ENCODE measurements around the gene LINGO3. TPM values are rescaled to one million over a fixed set of nuclear protein-coding genes. Genes with fewer than 3 reads are reported as not detected.
A peak's percentile ranks its signal among the peaks of the same experiment; 100 is the strongest.

Gene LINGO3
- polyA plus RNA-seq, 1 donor from 2014 or later = 2.7 TPM

DNA sequence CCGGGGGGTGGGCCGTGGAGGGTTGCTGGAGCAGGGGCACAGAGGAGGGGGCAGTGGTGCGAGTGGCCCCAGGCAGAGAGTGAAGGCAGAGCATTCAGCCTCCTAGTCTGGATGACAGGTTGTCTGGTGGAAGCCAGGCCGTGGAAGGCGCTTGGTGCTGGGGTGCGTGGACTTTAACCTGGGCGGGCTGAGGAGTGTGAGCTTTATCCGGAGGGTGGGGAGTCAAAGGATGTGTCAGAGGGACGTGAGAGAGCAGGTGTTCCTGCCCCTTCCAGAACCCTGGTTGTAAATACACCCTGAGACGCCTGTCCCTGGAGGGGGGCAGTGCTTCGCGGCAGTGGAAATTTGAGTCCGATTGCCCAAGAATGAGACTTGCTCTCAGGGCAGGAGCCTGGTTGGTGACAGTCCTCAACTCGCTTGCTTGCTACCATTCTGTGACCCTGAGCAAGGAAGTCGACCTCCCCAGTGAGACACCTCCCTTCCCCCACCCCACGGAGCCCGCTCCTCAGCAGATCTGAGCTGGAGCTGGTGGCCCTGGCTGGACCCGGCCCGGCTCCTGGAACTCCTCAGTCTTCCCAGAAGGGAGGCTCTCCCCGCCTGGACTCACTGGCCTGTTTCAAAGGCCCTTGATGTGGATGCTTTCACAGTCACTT is 22.8 kb upstream of the LINGO3 start:
- Histone ChIP-seq H3K27ac (ENCODE audit: low read length) (no peak overlapping the region), H3K79me2 (replicated peaks; ENCODE audit: insufficient read depth, low read length) (peaks cover 58% of the 10 kb centered on the region), H3K27me3 (ENCODE audit: insufficient read depth, low read depth, low read length) (no peaks in the 10 kb centered on the region), H3K36me3 (ENCODE audit: insufficient read depth, low read length) (no peaks in the 10 kb centered on the region), H3K9me3 (ENCODE audit: low read length) (no peaks in the 10 kb centered on the region), H3K4me2 (ENCODE audit: low read length) (no peak overlapping the region), H3K4me3 (ENCODE audit: low read length) (peak overlapping the region; percentile 25), H3K9ac (ENCODE audit: low read length) (peak overlapping the region; percentile 5), H4K20me1 (ENCODE audit: insufficient read depth) (no peaks in the 10 kb centered on the region), H3K9me2 (ENCODE audit: insufficient read depth, low read length) (no peaks in the 10 kb centered on the region), H2AFZ (ENCODE audit: low read depth, low read length) (no peak overlapping the region), H3F3A (ENCODE audit: insufficient read depth, low read length, poor library complexity, severe bottlenecking) (no peaks in the 10 kb centered on the region)
- TF ChIP-seq TAF1 (IDR thresholded peaks at IDR 0.05; ENCODE audit: low read depth) = no peak
- no peak for TF ChIP-seq REST (IDR thresholded peaks at IDR 0.05; ENCODE audit: borderline replicate concordance)
- no peak for TF ChIP-seq SMC3 (conservative IDR thresholded peaks at IDR 0.05; ENCODE audit: poor library complexity)
- no peak for TF ChIP-seq POLR2AphosphoS5 (IDR thresholded peaks at IDR 0.05)
- TF ChIP-seq, protein P1, sequence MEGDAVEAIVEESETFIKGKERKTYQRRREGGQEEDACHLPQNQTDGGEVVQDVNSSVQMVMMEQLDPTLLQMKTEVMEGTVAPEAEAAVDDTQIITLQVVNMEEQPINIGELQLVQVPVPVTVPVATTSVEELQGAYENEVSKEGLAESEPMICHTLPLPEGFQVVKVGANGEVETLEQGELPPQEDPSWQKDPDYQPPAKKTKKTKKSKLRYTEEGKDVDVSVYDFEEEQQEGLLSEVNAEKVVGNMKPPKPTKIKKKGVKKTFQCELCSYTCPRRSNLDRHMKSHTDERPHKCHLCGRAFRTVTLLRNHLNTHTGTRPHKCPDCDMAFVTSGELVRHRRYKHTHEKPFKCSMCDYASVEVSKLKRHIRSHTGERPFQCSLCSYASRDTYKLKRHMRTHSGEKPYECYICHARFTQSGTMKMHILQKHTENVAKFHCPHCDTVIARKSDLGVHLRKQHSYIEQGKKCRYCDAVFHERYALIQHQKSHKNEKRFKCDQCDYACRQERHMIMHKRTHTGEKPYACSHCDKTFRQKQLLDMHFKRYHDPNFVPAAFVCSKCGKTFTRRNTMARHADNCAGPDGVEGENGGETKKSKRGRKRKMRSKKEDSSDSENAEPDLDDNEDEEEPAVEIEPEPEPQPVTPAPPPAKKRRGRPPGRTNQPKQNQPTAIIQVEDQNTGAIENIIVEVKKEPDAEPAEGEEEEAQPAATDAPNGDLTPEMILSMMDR (IDR thresholded peaks at IDR 0.05; ENCODE audit: poor library complexity, severe bottlenecking) = no peak
- no peak for TF ChIP-seq EP300 (conservative IDR thresholded peaks at IDR 0.05; ENCODE audit: poor library complexity, severe bottlenecking)
- TF ChIP-seq EZH2 (IDR thresholded peaks at IDR 0.05; ENCODE audit: borderline replicate concordance, insufficient read depth, low read length, poor library complexity, severe bottlenecking) = no peak
- no peak for TF ChIP-seq MXI1 (conservative IDR thresholded peaks at IDR 0.05; ENCODE audit: poor library complexity, severe bottlenecking)
- no peak for TF ChIP-seq RAD21 (conservative IDR thresholded peaks at IDR 0.05)

GRCh38 chr19:2330255-2330631 is 22.3 kb upstream of the LINGO3 start:
- H3K9ac ChIP-seq (ENCODE audit: low read length) = peak overlapping the region; percentile 5
- peak overlapping the region; percentile 18 for H3K4me3 ChIP-seq (ENCODE audit: low read length)
- no peak overlapping the region for H2AFZ ChIP-seq (ENCODE audit: low read depth, low read length)
- no peaks in the 10 kb centered on the region for H4K20me1 ChIP-seq (ENCODE audit: insufficient read depth)
- no peaks in the 10 kb centered on the region for H3F3A ChIP-seq (ENCODE audit: insufficient read depth, low read length, poor library complexity, severe bottlenecking)
- H3K9me2 ChIP-seq (ENCODE audit: insufficient read depth, low read length) = no peaks in the 10 kb centered on the region
- no peak overlapping the region for H3K27ac ChIP-seq (ENCODE audit: low read length)
- peaks cover 57% of the 10 kb centered on the region for H3K79me2 ChIP-seq (replicated peaks; ENCODE audit: insufficient read depth, low read length)
- TF ChIP-seq EZH2 (IDR thresholded peaks at IDR 0.05; ENCODE audit: borderline replicate concordance, insufficient read depth, low read length, poor library complexity, severe bottlenecking) = no peak
- no peak for TF ChIP-seq MXI1 (conservative IDR thresholded peaks at IDR 0.05; ENCODE audit: poor library complexity, severe bottlenecking)
- TF ChIP-seq RAD21 (conservative IDR thresholded peaks at IDR 0.05) = no peak
- TF ChIP-seq TAF1 (IDR thresholded peaks at IDR 0.05; ENCODE audit: low read depth) = no peak
- TF ChIP-seq SMC3 (conservative IDR thresholded peaks at IDR 0.05; ENCODE audit: poor library complexity) = no peak
- no peak for TF ChIP-seq REST (IDR thresholded peaks at IDR 0.05; ENCODE audit: borderline replicate concordance)
- no peak for TF ChIP-seq POLR2AphosphoS5 (IDR thresholded peaks at IDR 0.05)
- no peak for TF ChIP-seq EP300 (conservative IDR thresholded peaks at IDR 0.05; ENCODE audit: poor library complexity, severe bottlenecking)
- TF ChIP-seq, protein P1 (IDR thresholded peaks at IDR 0.05; ENCODE audit: poor library complexity, severe bottlenecking) = no peak
- no peaks in the 10 kb centered on the region for H3K9me3 ChIP-seq (ENCODE audit: low read length)
- H3K36me3 ChIP-seq (ENCODE audit: insufficient read depth, low read length) = no peaks in the 10 kb centered on the region
- no peaks in the 10 kb centered on the region for H3K27me3 ChIP-seq (ENCODE audit: insufficient read depth, low read depth, low read length)
- H3K4me2 ChIP-seq (ENCODE audit: low read length) = no peak overlapping the region

All from neural cell (in vitro differentiated cells).